Body of pancreas (tissue), 4 donors: ENCODE measurements around the gene CAMK2D. TPM values are rescaled to one million over a fixed set of nuclear protein-coding genes. Genes with fewer than 3 reads are reported as not detected.

Source experiments
- ATAC-seq: fragments of 150-250 bp; one replicate; pipeline ENCODE4 v1.9.1; 2016
- DNase-seq, 4 donors: peaks; one replicate each; pipeline ENCODE4 v3.0.0-alpha.2; 2019
- H3K27ac ChIP-seq, 4 donors: fragments of 200-600 bp; sonication (generic); 1 replicate in 3 of 4; 2 replicates in 1 of 4; pipeline versions ENCODE4 v1.5.1 to v1.6.1; 2016 to 2019; ENCODE audit warnings: mild to moderate bottlenecking in 1 of 4, mixed read lengths in 1 of 4, moderate library complexity in 1 of 4
- H3K27me3 ChIP-seq, 2 donors: fragments of 200-600 bp; sonication (generic); one replicate each; pipeline ENCODE4 v1.6.0; 2016; ENCODE audit warnings: mild to moderate bottlenecking in 1 of 2
- H3K36me3 ChIP-seq, 2 donors: fragments of 200-600 bp; sonication (generic); replicated peaks in 1 of 2; 2 replicates each; pipeline ENCODE4 v1.5.1; 2016; ENCODE audit warnings: low read depth in 2 of 2; ENCODE audit not compliant: insufficient read depth in 1 of 2
- H3K4me1 ChIP-seq: fragments of 200-600 bp; sonication (generic); one replicate; pipeline ENCODE4 v1.6.0; 2016
- H3K4me3 ChIP-seq, 2 donors: fragments of 200-600 bp; sonication (generic); 1 replicate in 1 of 2; 2 replicates in 1 of 2; pipeline ENCODE4 v1.5.1; 2016 to 2019
- H3K9me3 ChIP-seq, 3 donors: fragments of 200-600 bp; sonication (generic); 1 replicate in 2 of 3; 2 replicates in 1 of 3; pipeline ENCODE4 v1.5.1; 2016
- POLR2A ChIP-seq, 3 donors: fragments of 450-650 bp; IDR thresholded peaks; one replicate each; pipeline ENCODE4 v1.6.1; 2016; ENCODE audit warnings: antibody characterized with exemption in 3 of 3, mild to moderate bottlenecking in 2 of 3
- WGBS, 2 donors: methylation state at CpG; one replicate each; pipeline ENCODE4 v1.1.5; 2017; 5-methylcytosine and 5-hydroxymethylcytosine counted together
- intact Hi-C: fragments of 100-400 bp; cut with DNase I; formaldehyde crosslinking; loops from one replicate; pipeline ENCODE4 v1.15.1; 2023
- total RNA-seq, 2 donors: library from RNA; depleted of rRNA; stranded (reverse); fragments of >200 nt; gene quantifications; one replicate each; pipeline ENCODE4 v1.1.0, GENCODE V29; 2016
- TF ChIP-seq, protein P1 (sequence below), 7 experiments: fragments of 450-650 bp in 4 of 7; fragments of 200-600 bp in 3 of 7; sonication (generic) in 3 of 7; IDR thresholded peaks; one replicate each; pipeline ENCODE4 v1.5.1; 2016 to 2019; ENCODE audit warnings: antibody characterized with exemption in 7 of 7

CAMK2D gene
- total RNA-seq, 2 donors from 2014 or later: 25.7 to 29.3 TPM

- Histone ChIP-seq H3K9me3 (no peaks in the 10 kb centered on the region), H3K4me3 (no peak overlapping the region), H3K27ac (no peak overlapping the region), H3K4me1 (no peaks in the 10 kb centered on the region), H3K27me3 (no peaks in the 10 kb centered on the region), H3K36me3 (no peaks in the 10 kb centered on the region)
- TF ChIP-seq, protein P1, sequence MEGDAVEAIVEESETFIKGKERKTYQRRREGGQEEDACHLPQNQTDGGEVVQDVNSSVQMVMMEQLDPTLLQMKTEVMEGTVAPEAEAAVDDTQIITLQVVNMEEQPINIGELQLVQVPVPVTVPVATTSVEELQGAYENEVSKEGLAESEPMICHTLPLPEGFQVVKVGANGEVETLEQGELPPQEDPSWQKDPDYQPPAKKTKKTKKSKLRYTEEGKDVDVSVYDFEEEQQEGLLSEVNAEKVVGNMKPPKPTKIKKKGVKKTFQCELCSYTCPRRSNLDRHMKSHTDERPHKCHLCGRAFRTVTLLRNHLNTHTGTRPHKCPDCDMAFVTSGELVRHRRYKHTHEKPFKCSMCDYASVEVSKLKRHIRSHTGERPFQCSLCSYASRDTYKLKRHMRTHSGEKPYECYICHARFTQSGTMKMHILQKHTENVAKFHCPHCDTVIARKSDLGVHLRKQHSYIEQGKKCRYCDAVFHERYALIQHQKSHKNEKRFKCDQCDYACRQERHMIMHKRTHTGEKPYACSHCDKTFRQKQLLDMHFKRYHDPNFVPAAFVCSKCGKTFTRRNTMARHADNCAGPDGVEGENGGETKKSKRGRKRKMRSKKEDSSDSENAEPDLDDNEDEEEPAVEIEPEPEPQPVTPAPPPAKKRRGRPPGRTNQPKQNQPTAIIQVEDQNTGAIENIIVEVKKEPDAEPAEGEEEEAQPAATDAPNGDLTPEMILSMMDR (IDR thresholded peaks at IDR 0.05): no peak
- no peak for TF ChIP-seq POLR2A (IDR thresholded peaks at IDR 0.05)
- ATAC-seq: no peak
- no peak for DNase-seq
- WGBS, 2 donors: 95 to 97% methylated on average over 1 of the region's 1 CpG
- intact Hi-C loops: no loop called here
These were observed 291.6 kb downstream of the CAMK2D start for GRCh38 chr4:113469926-113470325.

- no peak for TF ChIP-seq POLR2A (IDR thresholded peaks at IDR 0.05)
- TF ChIP-seq, protein P1 (IDR thresholded peaks at IDR 0.05): no peak
- H3K4me1 ChIP-seq: no peaks in the 10 kb centered on the region
- no peak overlapping the region for H3K4me3 ChIP-seq
- intact Hi-C loops: no loop called here
- no peaks in the 10 kb centered on the region for H3K27me3 ChIP-seq
- no peaks in the 10 kb centered on the region for H3K36me3 ChIP-seq
- no peaks in the 10 kb centered on the region for H3K9me3 ChIP-seq
- 96 to 100% methylated on average over 1 of the region's 1 CpG for WGBS, 2 donors
- ATAC-seq: no peak
- no peak overlapping the region for H3K27ac ChIP-seq
- DNase-seq: no peak
These were observed 292.5 kb downstream of the CAMK2D start for GRCh38 chr4:113469023-113469390.

- WGBS, 2 donors: 69 to 76% methylated on average over 8 of the region's 8 CpGs
- Histone ChIP-seq H3K27ac (peak overlapping the region in 2 of 4 donors; percentile 5 to 23), H3K36me3 (no peaks in the 10 kb centered on the region), H3K9me3 (no peaks in the 10 kb centered on the region), H3K4me3 (no peak overlapping the region), H3K27me3 (no peaks in the 10 kb centered on the region), H3K4me1 (no peaks in the 10 kb centered on the region)
- ATAC-seq: peak; percentile 74
- intact Hi-C loops: no loop called here
- DNase-seq: peak; percentile 16 to 70 (median 45)
- TF ChIP-seq POLR2A (IDR thresholded peaks at IDR 0.05): no peak
- TF ChIP-seq, protein P1 (IDR thresholded peaks at IDR 0.05): no peak
These were observed 293.1 kb downstream of the CAMK2D start for GRCh38 chr4:113468165-113469022.

DNA sequence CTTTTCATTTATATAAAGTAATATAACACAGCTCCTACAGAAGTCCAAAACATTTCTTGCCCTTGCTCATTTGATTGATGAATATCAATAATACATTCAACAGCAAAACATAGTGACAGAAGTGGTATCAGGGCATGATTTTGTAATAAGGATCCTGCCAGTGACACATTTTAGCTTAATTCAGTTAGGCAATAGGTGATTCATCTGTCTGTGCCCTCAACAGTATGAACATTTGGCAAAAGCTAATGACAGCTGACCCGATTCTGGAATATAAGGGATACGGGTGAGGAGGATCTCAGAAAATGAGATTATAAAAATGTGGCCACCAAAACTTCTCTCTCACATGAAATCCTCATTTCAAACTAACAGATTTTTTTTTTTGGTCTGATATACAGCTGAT is 294.0 kb downstream of the CAMK2D start:
- no peaks in the 10 kb centered on the region for H3K36me3 ChIP-seq
- intact Hi-C loops: no loop called here
- WGBS, 2 donors: 85 to 91% methylated on average over 2 of the region's 2 CpGs
- ATAC-seq (no peak), DNase-seq (no peak)
- H3K9me3 ChIP-seq: no peaks in the 10 kb centered on the region
- no peaks in the 10 kb centered on the region for H3K27me3 ChIP-seq
- no peak overlapping the region for H3K27ac ChIP-seq
- no peak for TF ChIP-seq POLR2A (IDR thresholded peaks at IDR 0.05)
- TF ChIP-seq, protein P1 (IDR thresholded peaks at IDR 0.05): no peak
- H3K4me3 ChIP-seq: no peak overlapping the region
- no peaks in the 10 kb centered on the region for H3K4me1 ChIP-seq

DNA sequence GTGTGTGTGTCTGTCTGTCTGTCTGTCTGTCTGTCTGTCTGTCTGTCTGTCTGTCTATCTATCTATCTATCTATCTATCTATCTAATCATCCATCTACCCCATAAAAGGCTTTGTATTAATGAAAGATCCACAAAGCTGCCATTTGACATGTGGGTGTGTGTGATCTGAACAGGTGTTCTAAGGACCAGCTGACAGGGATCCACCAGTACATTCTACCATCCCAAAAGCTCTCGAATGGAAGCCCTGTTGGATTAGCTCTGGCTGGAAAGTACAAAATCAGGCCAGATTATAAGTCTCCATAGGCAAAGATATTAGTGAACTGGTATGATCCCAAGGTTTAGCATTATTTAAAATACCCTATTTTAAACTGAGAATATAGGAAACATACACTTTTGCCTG is 299.3 kb downstream of the CAMK2D start:
- TF ChIP-seq, protein P1 (IDR thresholded peaks at IDR 0.05): no peak
- no peak for TF ChIP-seq POLR2A (IDR thresholded peaks at IDR 0.05)
- Histone ChIP-seq H3K4me3 (no peak overlapping the region), H3K4me1 (no peaks in the 10 kb centered on the region), H3K27me3 (no peaks in the 10 kb centered on the region), H3K9me3 (no peaks in the 10 kb centered on the region), H3K27ac (no peak overlapping the region), H3K36me3 (no peaks in the 10 kb centered on the region)
- intact Hi-C loops: no loop called here
- WGBS, 2 donors: 90 to 100% methylated on average over 1 of the region's 1 CpG
- no peak for ATAC-seq
- DNase-seq: no peak
